Stimulated activated naive B cell treated with anti-CD40 and anti-IgM and Interleukin-4, amounts not matched to agents 10 μg/mL and 1 μg/mL and 100 μg/mL, for 72 hours (primary cell): ENCODE results near the gene CYP2U1.
A peak's percentile ranks its signal among the peaks of the same experiment; 100 is the strongest.
"Not testable (repeated sequence)": the region's sequence is repeated elsewhere in the genome, so short reads cannot be mapped to it uniquely, and the experiment has no call there.

ENCODE experiments used
- ATAC-seq, 2 donors: fragments of 150-1000 bp; cut with Tn5 transposase; replicated peaks; 2 replicates each; pipeline ENCODE4 v1.10.0; 2021; ENCODE audit warnings: moderate library complexity in 1 of 2
- DNase-seq: peaks from one replicate; pipeline ENCODE4 v3.0.0; 2021
- H3K27ac Mint-ChIP-seq: one replicate; pipeline ENCODE4 v1.8.0; 2022; ENCODE audit warnings: mild to moderate bottlenecking, mixed read lengths
- H3K27me3 Mint-ChIP-seq, 2 donors: one replicate each; pipeline ENCODE4 v1.8.0; 2022; ENCODE audit warnings: mixed read lengths in 2 of 2
- H3K36me3 Mint-ChIP-seq, 2 donors: one replicate each; pipeline ENCODE4 v1.8.0; 2022; ENCODE audit warnings: mixed read lengths in 2 of 2, mild to moderate bottlenecking in 1 of 2
- H3K4me1 Mint-ChIP-seq, 2 donors: one replicate each; pipeline ENCODE4 v1.8.0; 2022; ENCODE audit warnings: mixed read lengths in 2 of 2, mild to moderate bottlenecking in 1 of 2
- H3K4me3 Mint-ChIP-seq, 2 donors: one replicate each; pipeline ENCODE4 v1.8.0; 2022; ENCODE audit warnings: mild to moderate bottlenecking in 2 of 2, mixed read lengths in 2 of 2, moderate library complexity in 1 of 2
- H3K9me3 Mint-ChIP-seq, 2 donors: one replicate each; pipeline ENCODE4 v1.8.0; 2022; ENCODE audit warnings: mixed read lengths in 2 of 2, mild to moderate bottlenecking in 1 of 2

The CYP2U1 gene

GRCh38 chr4:107939307-107939706 is 8.0 kb downstream of the CYP2U1 start:
- DNase-seq (no peak), ATAC-seq (no peak)
- H3K9me3 Mint-ChIP-seq, result no peaks in the 10 kb centered on the region
- no peak overlapping the region for H3K27ac Mint-ChIP-seq
- H3K36me3 Mint-ChIP-seq, result peaks cover 4 to 10% of the 10 kb centered on the region in 2 donors
- no peak overlapping the region for H3K4me3 Mint-ChIP-seq
- H3K27me3 Mint-ChIP-seq, result no peaks in the 10 kb centered on the region
- peaks cover 15 to 26% of the 10 kb centered on the region in 2 donors for H3K4me1 Mint-ChIP-seq

GRCh38 chr4:107945809-107946208 is 14.5 kb downstream of the CYP2U1 start:
- Mint-ChIP-seq H3K4me1 (no peaks in the 10 kb centered on the region), H3K27me3 (no peaks in the 10 kb centered on the region), H3K27ac (no peak overlapping the region), H3K36me3 (peaks cover 12 to 40% of the 10 kb centered on the region in 2 donors), H3K4me3 (no peak overlapping the region), H3K9me3 (no peaks in the 10 kb centered on the region)
- DNase-seq, result no peak
- no peak for ATAC-seq

- ATAC-seq, result no peak
- no peak for DNase-seq
- Mint-ChIP-seq H3K4me3 (no peak overlapping the region), H3K4me1 (no peaks in the 10 kb centered on the region), H3K9me3 (peaks cover 5 to 7% of the 10 kb centered on the region in 2 donors), H3K27ac (no peak overlapping the region), H3K36me3 (peaks cover 16 to 58% of the 10 kb centered on the region in 2 donors), H3K27me3 (no peaks in the 10 kb centered on the region)
Measured at GRCh38 chr4:107950746-107951540, 19.6 kb downstream of the CYP2U1 start.

- Mint-ChIP-seq H3K36me3 (peaks cover 22 to 64% of the 10 kb centered on the region in 2 donors), H3K27me3 (no peaks in the 10 kb centered on the region), H3K9me3 (peaks cover 10 to 12% of the 10 kb centered on the region in 2 donors), H3K27ac (no peak overlapping the region), H3K4me1 (no peaks in the 10 kb centered on the region), H3K4me3 (no peak overlapping the region)
- DNase-seq (no peak), ATAC-seq (no peak)
Measured at GRCh38 chr4:107951551-107951950, 20.2 kb downstream of the CYP2U1 start.

- H3K9me3 Mint-ChIP-seq, result peaks cover 12 to 17% of the 10 kb centered on the region in 2 donors
- peaks cover 16 to 35% of the 10 kb centered on the region in 2 donors for H3K36me3 Mint-ChIP-seq
- ATAC-seq, result no peak
- H3K4me1 Mint-ChIP-seq, result no peaks in the 10 kb centered on the region
- peaks cover 0 to 4% of the 10 kb centered on the region in 2 donors for H3K27me3 Mint-ChIP-seq
- DNase-seq, result no peak
- no peak overlapping the region for H3K4me3 Mint-ChIP-seq
- H3K27ac Mint-ChIP-seq, result no peak overlapping the region
Measured at GRCh38 chr4:107956011-107956410, 24.7 kb downstream of the CYP2U1 start.

- Mint-ChIP-seq H3K27me3 (no peaks in the 10 kb centered on the region), H3K4me1 (peaks cover 0 to 5% of the 10 kb centered on the region in 2 donors), H3K36me3 (peaks cover 0 to under 1% of the 10 kb centered on the region in 2 donors), H3K9me3 (peaks cover 0 to 3% of the 10 kb centered on the region in 2 donors), H3K4me3 (no peak overlapping the region), H3K27ac (no peak overlapping the region)
- DNase-seq (no peak), ATAC-seq (peak; percentile 27 to 51)
Measured at GRCh38 chr4:107966903-107967302, 35.6 kb downstream of the CYP2U1 start.

GRCh38 chr4:107967519-107967918 is 36.2 kb downstream of the CYP2U1 start:
- H3K27me3 Mint-ChIP-seq, H3K4me1 Mint-ChIP-seq, H3K9me3 Mint-ChIP-seq, DNase-seq, H3K4me3 Mint-ChIP-seq, H3K36me3 Mint-ChIP-seq, H3K27ac Mint-ChIP-seq, ATAC-seq: not testable (repeated sequence)

- not testable (repeated sequence) for H3K27me3 Mint-ChIP-seq, H3K4me1 Mint-ChIP-seq, ATAC-seq, H3K27ac Mint-ChIP-seq, DNase-seq, H3K4me3 Mint-ChIP-seq, H3K9me3 Mint-ChIP-seq, H3K36me3 Mint-ChIP-seq
Measured at GRCh38 chr4:107967921-107968320, 36.6 kb downstream of the CYP2U1 start.

GRCh38 chr4:107970063-107970798 is 38.9 kb downstream of the CYP2U1 start:
- Mint-ChIP-seq H3K4me3 (no peak overlapping the region), H3K27ac (no peak overlapping the region), H3K4me1 (peaks cover 2 to 5% of the 10 kb centered on the region in 2 donors), H3K27me3 (no peaks in the 10 kb centered on the region), H3K9me3 (peaks cover 3% of the 10 kb centered on the region in 2 donors), H3K36me3 (peaks cover 0 to 4% of the 10 kb centered on the region in 2 donors)
- ATAC-seq (no peak), DNase-seq (no peak)

GRCh38 chr4:107972605-107973004 is 41.3 kb downstream of the CYP2U1 start:
- H3K9me3 Mint-ChIP-seq, result peaks cover 2 to 5% of the 10 kb centered on the region in 2 donors
- no peak for ATAC-seq

GRCh38 chr4:107974523-107974922 is 43.2 kb downstream of the CYP2U1 start:
- H3K9me3 Mint-ChIP-seq, result peaks cover 2 to 5% of the 10 kb centered on the region in 2 donors
- H3K27ac Mint-ChIP-seq, result no peak overlapping the region
- ATAC-seq (no peak), DNase-seq (no peak)
- H3K36me3 Mint-ChIP-seq, result peaks cover 0 to 4% of the 10 kb centered on the region in 2 donors
- no peak overlapping the region for H3K4me3 Mint-ChIP-seq
- peaks cover 0 to 2% of the 10 kb centered on the region in 2 donors for H3K4me1 Mint-ChIP-seq
- no peaks in the 10 kb centered on the region for H3K27me3 Mint-ChIP-seq

More at GRCh38 chr4:107972605-107973004, 41.3 kb downstream of the CYP2U1 start:
- Mint-ChIP-seq H3K4me1 (peaks cover 0 to 2% of the 10 kb centered on the region in 2 donors), H3K27ac (no peak overlapping the region), H3K4me3 (no peak overlapping the region), H3K27me3 (no peaks in the 10 kb centered on the region), H3K36me3 (peaks cover 0 to 4% of the 10 kb centered on the region in 2 donors)
- DNase-seq, result no peak

- Mint-ChIP-seq H3K4me3 (no peak overlapping the region), H3K4me1 (peaks cover 0 to 2% of the 10 kb centered on the region in 2 donors), H3K36me3 (peaks cover 3 to 8% of the 10 kb centered on the region in 2 donors), H3K27ac (no peak overlapping the region), H3K27me3 (no peaks in the 10 kb centered on the region), H3K9me3 (peaks cover 5 to 9% of the 10 kb centered on the region in 2 donors)
- DNase-seq (no peak), ATAC-seq (no peak)
Measured at GRCh38 chr4:107977482-107977881, 46.1 kb downstream of the CYP2U1 start.

GRCh38 chr4:107977966-107978705 is 46.8 kb downstream of the CYP2U1 start:
- H3K36me3 Mint-ChIP-seq, result peaks cover 3 to 8% of the 10 kb centered on the region in 2 donors
- DNase-seq, result no peak
- peaks cover 5 to 9% of the 10 kb centered on the region in 2 donors for H3K9me3 Mint-ChIP-seq
- peaks cover 0 to 2% of the 10 kb centered on the region in 2 donors for H3K4me1 Mint-ChIP-seq
- no peak overlapping the region for H3K27ac Mint-ChIP-seq
- no peak overlapping the region for H3K4me3 Mint-ChIP-seq
- no peaks in the 10 kb centered on the region for H3K27me3 Mint-ChIP-seq
- ATAC-seq, result no peak
